COLO668 (cell line): Measurements from ENCODE around the gene PRR36.

Source experiments
- DNase-seq: peaks from one replicate; lab custom pipeline; 2025; ENCODE audit not compliant: unreplicated experiment; lab: John Stamatoyannopoulos, UW

The PRR36 gene

GRCh38 chr19:7823686-7824301 is 50.4 kb downstream of the PRR36 start:
- DNase-seq: no peak

- no peak for DNase-seq
Measured at GRCh38 chr19:7822910-7823515, 51.2 kb downstream of the PRR36 start.

- DNase-seq: no peak
Measured at GRCh38 chr19:7820588-7820987, 53.6 kb downstream of the PRR36 start.

- DNase-seq: no peak
Measured at GRCh38 chr19:7819337-7819736, 54.9 kb downstream of the PRR36 start.

GRCh38 chr19:7818806-7819205 is 55.4 kb downstream of the PRR36 start:
- no peak for DNase-seq
